GM19193 (cell line): ENCODE results near the gene NIPAL4.

Experiments used
- POLR2A ChIP-seq: IDR thresholded peaks from 4 replicates; pipeline ENCODE4 v1.6.1; 2011; ENCODE audit not compliant: insufficient read depth, insufficient read length; ENCODE audit errors: extremely low read depth

Gene NIPAL4

DNA sequence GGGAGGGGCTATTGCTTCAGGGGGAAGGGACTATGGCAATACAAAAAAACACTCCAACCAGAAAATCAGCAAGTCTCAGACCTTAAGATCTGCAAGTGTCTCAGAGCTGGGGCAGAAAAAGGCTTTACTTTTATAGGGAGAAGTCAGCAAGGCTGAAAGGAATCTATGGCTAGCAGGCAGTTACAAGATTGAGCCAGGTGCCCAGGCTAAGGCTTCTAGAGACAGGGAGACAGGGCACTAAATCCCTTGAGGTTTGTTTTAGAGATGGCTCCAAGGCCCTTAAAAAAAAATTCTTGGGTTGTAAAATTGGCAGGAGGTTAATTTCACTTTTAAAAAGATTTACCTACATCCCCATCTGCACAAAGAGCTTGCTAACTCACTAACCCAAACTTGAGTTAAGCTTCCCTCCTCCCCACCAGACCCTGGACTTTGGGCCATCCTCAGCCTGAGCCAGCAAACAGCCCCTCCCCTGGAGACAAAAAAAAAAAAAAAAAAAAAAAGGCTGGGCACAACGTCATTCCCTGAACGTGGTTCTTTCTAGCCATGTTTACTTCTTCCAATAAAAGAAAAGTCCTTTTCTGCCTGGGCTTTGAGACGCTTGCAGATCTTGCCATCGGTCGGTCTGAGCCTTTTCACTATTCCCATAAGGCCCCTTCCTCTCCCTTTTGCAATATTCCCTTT, 17.9 kb downstream of the NIPAL4 start:
- no peak for TF ChIP-seq POLR2A

DNA sequence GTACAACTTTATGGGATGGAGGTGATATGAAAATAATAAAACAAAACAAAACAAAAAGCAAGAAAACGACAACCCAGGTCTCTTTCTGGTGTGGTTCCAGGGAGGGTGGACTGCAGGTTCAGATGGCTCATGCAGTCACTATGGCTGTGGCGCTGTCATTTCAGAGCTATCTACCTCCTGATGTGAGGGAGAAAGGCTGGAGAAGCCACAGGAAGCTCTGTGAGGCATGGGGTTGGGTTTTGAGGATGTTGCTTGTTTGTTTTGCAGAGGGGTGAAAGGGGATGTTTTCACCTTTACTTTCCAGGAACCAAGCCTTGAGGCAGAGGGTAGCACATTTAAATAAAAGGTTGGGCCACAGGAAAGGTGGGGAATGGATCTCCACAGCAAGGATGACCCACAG, 18.7 kb downstream of the NIPAL4 start:
- no peak for TF ChIP-seq POLR2A

DNA sequence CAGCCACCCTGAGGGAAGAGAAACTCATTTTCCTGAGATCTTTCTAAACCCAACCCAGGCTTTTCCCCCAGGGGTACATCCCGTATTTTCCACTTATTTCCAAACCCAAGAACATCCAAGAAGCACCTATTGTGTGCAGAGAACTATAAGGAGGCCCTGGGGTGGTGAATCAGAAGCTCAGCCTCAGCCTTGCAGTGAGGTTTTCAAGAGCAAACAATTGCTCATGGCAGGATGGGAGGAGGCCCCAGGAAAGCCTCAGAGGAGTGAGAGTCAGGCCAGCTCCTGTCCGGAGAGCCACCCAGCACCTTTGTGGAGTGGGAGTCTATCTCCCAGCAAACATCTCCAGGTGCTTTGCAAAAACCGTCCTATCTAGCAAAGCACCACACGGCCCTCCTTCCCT, 19.2 kb downstream of the NIPAL4 start:
- no peak for TF ChIP-seq POLR2A

DNA sequence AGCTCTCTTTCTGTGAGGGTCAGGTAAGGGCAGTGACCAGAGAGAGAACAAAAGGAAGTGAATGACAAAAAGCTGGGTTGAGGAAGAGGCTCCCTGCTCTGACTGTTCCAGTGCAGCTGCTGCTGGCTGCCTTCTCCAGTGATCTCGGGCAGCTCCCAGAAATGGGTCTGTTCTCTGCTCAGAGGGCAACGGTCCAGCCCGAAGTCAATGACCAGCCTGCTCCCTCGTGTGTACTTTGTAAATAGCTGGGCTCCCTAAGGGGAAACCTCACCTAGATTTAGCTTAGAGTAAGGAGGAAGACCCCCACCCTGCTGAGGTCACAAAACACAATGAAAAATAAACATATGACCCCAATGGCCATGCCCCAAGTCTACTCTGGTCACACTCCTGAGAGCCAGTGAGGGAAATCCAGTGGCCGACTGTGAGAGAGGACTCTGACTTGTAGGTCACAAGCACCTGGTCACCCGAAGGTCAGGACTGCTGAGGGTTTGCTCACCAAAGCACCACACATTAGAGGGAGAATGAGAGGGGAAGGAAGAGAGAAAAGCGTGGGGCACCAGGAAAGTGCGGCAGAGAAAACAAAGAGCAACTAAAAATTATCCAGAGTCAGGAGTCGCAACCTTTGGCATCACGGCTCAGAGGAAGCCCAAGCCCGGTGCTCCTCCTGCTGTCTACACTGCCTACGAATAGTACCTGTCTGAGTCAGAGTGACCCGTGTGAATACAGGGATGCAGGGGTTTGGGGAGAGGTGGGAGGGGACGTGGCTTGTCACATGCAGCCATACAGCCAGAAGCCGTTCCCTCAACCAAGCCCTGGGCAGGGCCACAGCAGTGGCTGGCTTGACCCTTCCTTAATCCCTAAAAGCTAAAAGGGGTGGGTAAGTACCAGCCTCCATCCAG, 19.8 kb downstream of the NIPAL4 start:
- TF ChIP-seq POLR2A: peak; percentile 19

DNA sequence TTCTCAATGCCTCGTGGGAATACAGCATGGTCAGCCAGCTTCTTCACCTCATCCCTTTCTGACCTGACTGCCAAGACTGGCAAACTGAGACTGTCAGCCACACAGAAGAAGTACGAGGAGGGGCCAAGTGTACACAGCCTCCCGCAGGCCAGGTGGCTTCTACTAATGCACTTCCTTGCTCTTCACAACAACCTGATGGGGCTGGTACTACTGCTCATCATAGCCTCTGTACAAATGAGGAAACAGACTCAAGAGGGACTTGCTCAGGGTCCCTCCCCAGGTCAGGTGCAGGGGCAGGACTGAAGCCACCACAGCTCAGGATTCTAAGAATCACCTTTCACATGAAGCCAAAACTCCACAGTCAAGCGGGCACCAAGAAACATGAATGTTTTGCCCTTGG, 21.3 kb downstream of the NIPAL4 start:
- TF ChIP-seq POLR2A: no peak

DNA sequence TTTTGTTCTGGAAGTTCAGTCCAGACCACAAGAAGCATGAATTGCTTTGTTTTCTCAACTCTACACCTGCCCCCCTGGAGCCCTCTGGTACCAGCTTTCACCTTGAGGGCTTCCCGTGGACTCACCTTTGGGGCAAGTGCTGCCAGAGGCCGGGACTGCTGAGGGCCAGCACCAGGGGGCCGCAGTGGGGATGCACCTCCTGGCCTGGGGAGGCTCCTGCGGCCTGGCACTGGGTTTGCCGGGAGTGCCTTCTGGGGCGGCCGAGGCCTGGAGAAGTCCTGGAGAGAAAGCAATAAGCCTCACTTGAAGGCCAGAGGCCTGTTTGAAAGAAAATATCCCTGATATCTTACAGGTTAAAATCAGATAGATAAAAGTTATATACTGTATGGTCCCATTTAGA, 21.7 kb downstream of the NIPAL4 start:
- TF ChIP-seq POLR2A: no peak

DNA sequence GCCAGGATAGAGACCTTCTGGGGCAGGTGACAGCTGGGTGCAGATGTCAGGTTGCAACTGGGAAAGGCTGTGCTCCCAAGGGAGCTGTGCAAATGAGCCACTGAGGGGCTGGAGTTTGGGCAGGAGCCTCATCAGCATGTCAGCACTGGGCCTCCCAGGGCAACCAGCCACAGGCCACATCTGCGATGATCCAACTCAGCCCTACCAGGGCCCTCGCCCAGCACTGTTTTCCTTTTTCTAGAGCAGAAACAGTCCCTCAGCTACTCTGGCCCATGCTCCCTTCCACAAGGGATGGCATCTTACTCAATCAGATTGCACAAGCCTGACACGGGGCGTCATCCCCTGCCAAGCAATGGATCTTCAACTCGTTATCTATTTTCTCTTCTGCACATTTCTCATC, 24.8 kb downstream of the NIPAL4 start:
- no peak for TF ChIP-seq POLR2A

DNA sequence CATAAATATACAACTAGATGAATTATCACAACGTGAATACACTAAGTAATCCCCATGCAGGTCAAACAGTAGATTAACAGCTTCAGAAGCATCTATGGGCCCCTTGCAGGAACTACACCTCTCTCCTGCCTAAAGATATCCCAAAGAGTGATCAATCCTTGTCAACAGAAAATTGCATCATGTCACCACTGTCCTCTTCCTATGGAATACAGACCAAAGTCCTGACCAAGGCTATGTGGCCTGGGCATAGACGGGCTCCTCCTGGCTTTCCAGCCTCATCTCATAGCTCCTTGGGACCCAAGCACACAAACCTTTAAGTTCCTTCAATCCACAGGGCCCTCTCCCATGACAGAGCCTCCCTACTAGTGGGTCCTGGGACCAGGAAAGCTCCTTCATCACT, 25.3 kb downstream of the NIPAL4 start:
- TF ChIP-seq POLR2A: no peak

DNA sequence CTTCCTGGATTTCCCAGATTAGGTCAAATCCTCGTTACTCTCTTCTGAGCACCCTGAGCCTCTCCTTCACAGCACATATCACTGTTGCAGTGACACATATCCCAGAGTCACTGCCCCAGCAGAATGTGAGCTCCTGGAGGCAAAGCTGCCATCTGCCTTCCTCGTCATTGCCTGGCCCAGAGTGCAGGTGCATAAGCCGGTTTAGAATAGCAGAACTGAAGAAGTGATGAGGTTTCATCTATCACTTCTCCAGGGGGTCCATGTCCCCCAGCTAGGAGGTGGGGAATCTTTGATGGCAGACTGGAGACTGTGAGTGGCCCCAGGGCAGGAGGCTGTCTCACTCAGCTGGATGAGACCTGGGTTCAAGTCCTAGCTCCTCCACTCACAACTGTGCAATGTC, 25.8 kb downstream of the NIPAL4 start:
- no peak for TF ChIP-seq POLR2A

DNA sequence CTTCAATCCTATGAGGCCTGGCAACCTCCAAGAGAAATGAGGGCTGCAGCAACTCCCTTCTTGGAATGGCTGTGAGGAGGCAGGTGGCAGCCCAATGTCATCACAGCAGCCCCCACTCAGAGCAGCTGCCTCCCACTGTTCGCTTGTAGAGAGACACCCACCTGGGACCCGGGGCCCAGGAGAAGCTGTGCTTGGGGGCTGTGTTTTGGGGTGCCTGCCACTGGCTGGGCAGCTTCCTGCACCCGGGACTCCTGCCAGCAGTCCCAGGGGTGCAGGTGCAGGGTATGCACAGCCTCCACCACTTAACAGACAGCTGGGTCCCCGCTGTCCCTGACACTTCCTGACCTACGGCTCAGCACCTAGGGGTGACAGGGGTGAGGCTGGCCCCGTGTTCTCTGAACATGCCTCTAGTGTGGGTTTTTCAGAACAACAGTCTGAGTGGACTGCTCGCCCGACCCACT, 26.2 kb downstream of the NIPAL4 start:
- TF ChIP-seq POLR2A: peak; percentile 14

DNA sequence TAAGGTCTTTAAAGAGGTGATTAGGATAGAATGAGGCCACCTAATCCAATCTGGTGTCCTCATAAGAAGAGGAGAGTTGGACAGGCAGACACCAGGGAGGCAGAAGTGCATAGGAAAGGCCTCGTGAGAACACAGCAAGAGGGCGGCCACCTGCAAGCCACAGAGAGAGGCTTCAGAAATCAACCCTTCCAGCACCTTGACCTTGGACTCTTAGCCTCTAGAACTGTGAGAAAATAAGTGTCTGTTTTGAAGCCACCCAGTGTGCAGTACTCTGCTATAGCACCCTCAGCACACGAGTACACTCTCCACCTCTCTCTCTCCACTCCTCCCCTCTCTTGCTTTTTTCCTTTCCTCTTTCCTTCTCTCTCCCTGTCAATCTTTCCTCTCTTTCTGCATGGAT, 26.8 kb downstream of the NIPAL4 start:
- no peak for TF ChIP-seq POLR2A

DNA sequence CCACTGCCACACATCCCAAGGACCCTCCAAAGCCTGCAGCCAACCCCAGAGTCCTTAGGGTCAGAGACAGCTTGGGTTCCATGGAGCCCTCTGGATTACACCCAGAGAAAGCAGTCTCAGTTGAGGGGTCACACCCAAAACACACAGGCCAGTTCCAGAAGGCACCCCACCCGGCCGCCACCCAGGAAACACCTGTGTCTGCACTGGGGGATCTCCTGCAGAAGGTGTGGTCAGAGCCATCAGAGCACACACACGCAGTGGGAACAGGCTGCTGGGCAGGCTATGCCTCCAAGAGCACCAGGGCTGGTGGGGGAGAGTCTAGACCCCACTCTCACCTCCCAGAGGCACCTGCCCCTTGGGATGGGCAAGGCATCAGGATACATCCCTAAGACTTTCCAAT, 27.3 kb downstream of the NIPAL4 start:
- TF ChIP-seq POLR2A: peak; percentile 23

DNA sequence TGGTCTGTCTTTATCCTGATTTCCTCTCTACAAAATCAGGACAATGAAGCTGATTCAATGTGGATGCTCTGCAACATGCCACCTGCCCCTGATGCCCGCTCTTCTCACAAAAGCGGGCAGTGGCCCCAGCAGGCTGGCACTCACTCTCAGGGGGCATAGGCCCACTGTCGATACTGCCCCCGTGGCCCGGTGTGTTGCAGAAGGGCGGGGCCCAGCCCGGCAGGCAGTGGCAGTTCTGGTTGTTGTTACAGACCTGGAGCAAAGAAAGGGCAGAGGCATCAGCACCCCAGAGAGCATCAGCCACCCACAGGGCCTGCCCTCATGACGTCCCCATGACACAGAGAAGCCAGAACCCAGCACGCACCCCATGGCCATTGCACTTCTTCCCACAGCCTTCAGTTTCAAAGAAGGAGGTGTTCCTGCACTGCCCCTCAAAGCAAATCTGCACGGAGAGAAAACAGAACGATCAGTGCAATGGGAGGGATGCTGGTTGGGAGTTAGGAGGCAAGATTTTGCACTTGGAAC, 31.5 kb downstream of the NIPAL4 start:
- TF ChIP-seq POLR2A: no peak

DNA sequence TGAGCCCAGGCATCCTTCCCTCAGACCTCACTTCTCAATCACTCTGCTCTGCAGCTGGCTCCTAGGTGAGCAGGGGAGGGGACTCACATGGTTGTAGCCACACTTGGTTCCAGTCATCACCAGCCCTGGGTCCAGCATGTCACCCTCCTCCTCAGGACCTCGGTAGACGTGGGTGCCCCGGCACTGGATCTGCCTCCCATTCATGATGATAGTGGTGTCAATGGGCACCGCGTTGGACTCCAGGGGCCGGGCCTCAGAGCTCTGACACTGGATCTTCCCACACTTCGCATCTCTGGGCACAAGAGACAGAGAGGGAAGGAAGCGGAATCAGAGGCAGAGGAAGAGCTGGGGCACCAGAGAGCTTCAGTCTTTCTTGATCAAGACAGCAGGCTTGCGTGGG, 32.9 kb downstream of the NIPAL4 start:
- TF ChIP-seq POLR2A: no peak

DNA sequence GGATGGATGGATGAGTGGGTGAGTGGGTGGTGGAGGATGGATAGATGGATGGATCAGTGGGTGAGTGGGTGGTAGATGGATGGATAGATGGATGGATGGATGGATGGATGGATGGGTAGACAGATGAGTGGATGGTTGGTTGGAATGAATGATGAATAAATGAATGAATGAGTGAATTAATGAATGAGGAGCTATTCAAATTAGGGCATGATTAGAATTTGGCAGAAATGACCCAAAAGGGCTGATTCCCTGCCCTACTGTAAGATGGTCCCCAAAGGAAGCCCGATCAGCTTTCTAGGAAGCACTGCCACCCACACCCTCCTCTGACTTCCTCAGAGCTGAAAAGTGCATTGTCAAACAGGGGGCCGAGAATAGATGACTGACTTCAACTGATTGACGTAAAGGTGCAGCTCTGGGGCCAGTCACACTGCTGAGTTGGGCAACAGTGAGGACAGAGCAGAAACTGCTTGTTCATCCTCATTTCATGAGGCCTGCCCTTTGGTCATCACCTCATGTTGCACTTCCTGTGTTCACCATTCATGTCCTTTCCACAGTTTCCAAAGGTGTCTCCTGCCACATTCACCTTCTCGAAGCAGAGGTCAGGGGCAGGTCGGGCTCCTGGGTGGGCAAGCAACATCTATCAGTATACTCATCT, 34.3 kb downstream of the NIPAL4 start:
- no peak for TF ChIP-seq POLR2A
